ENCODE data around the gene PRKCA. TPM values are rescaled to one million over a fixed set of nuclear protein-coding genes. Genes with fewer than 3 reads are reported as not detected.

The PRKCA gene
- total and polyA plus RNA-seq, 2 donors from 2014 or later = 8.0 to 50.8 TPM

DNA sequence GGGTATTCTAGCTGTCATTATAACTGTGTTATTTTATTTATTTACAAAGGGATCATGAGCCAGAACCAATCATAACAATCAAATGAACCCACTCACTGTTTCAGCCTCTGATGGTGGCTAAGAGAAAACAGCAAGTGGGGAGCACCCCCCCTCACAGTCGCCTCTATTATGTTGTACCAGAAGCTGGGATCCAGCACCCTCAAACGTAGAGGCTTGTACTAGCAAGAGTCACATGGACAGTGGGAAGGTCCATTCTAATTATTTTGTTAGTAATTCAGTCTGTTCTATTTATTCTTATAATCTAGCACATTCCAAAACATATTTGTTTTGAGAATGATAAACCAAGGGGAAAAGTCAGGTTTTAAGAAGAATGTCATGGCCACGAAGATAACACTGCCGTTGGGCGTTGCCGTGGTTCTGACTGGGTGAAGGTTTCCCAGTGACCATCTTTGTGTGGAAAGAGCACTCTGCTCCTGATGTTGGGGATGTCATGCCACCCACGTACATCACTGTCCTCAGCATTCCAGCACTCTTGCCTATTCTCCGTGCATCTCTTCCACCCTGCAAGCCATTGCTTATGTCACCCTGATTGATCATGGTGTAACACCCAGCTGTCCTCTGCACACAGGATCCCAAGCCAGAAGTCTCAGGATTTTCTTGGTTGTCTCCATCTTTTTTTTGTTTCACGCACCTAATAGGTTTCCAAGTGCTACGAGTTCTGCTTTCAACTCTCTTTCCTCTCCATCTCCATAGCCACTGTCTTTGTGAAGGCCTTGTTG lies 205.8 kb downstream of the PRKCA start:
- Histone ChIP-seq H3K27me3 (ENCODE audit: control insufficient read depth, insufficient read depth, low read length) (no peaks in the 10 kb centered on the region), H3K4me3 (ENCODE audit: low read length in 3 of 3) (no peak overlapping the region), H3K9ac (ENCODE audit: low read length in 3 of 3) (no peak overlapping the region), H3K27ac (ENCODE audit: low read depth in 2 of 2, low read length in 2 of 2) (peak overlapping the region; percentile 45 to 63), H3K4me1 (ENCODE audit: control insufficient read depth in 2 of 3, insufficient read depth in 2 of 3, low read depth in 1 of 3, low read length in 3 of 3) (peaks cover 3 to 21% (median 19%) of the 10 kb centered on the region in 3 donors), H3K36me3 (ENCODE audit: control insufficient read depth in 2 of 3, insufficient read depth in 3 of 3, low read length in 3 of 3) (no peaks in the 10 kb centered on the region), H3K9me3 (ENCODE audit: control insufficient read depth in 2 of 3, insufficient read depth in 1 of 3, low read length in 3 of 3) (no peaks in the 10 kb centered on the region)
- TF ChIP-seq, protein P1, sequence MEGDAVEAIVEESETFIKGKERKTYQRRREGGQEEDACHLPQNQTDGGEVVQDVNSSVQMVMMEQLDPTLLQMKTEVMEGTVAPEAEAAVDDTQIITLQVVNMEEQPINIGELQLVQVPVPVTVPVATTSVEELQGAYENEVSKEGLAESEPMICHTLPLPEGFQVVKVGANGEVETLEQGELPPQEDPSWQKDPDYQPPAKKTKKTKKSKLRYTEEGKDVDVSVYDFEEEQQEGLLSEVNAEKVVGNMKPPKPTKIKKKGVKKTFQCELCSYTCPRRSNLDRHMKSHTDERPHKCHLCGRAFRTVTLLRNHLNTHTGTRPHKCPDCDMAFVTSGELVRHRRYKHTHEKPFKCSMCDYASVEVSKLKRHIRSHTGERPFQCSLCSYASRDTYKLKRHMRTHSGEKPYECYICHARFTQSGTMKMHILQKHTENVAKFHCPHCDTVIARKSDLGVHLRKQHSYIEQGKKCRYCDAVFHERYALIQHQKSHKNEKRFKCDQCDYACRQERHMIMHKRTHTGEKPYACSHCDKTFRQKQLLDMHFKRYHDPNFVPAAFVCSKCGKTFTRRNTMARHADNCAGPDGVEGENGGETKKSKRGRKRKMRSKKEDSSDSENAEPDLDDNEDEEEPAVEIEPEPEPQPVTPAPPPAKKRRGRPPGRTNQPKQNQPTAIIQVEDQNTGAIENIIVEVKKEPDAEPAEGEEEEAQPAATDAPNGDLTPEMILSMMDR (IDR thresholded peaks at IDR 0.05; ENCODE audit: borderline replicate concordance, extremely low read depth, insufficient read depth) = no peak
- DNase-seq = no peak
- no peak for FAIRE-seq
- intact Hi-C loops (cut with DNase I) = no loop called here

DNA sequence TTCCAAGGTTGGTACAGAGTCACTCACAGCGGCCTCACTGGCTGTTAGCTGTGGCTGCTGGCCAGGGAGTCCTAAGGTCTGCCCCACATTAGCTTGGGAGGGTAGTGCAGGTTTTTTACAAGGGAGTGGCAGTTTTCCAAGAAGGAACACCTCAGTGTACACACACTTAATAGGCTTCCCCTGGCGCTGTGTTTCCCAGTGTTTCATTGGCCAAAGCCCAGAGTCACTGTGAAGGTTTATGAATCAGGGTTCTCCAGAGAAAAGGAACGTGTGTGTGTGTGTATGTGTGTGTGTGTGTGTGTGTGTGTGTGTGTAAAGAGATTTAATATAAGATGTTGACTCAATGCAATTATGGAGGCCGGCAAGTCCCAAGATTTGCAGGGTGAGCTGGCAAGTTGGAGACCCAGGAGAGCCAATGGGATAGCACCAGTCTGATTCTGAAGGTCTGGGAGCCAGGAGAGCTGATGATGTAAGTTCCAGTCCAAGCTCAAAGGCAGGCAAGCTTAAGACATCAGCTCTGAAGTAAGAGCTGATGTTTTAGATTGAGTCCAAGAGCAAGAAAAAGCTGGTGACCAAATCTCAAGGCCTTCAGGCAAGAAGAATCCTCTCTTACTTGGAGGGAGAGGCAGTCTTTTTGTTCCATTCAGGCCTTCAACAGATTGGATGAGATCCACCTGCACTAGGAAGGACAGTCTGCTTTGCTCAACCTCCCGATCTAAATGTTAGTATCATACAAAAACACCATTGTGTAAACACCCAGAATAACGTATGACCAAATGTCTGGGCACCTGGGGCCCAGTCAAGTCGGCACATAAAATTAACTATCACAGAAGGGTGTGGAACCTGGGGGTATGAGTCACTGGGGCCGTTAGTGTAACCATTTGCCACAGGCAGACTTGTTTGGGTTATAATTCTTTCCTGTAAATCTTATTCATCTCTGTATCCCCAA lies 206.8 kb downstream of the PRKCA start:
- no peaks in the 10 kb centered on the region for H3K27me3 ChIP-seq (ENCODE audit: control insufficient read depth, insufficient read depth, low read length)
- no peak overlapping the region for H3K4me3 ChIP-seq (ENCODE audit: low read length in 3 of 3)
- FAIRE-seq (no peak), DNase-seq (no peak)
- no peak overlapping the region for H3K9ac ChIP-seq (ENCODE audit: low read length in 3 of 3)
- H3K4me1 ChIP-seq (ENCODE audit: control insufficient read depth in 2 of 3, insufficient read depth in 2 of 3, low read depth in 1 of 3, low read length in 3 of 3) = peaks cover 0 to 19% (median 19%) of the 10 kb centered on the region in 3 donors
- intact Hi-C loops (cut with DNase I) = no loop called here
- no peaks in the 10 kb centered on the region for H3K9me3 ChIP-seq (ENCODE audit: control insufficient read depth in 2 of 3, insufficient read depth in 1 of 3, low read length in 3 of 3)
- H3K36me3 ChIP-seq (ENCODE audit: control insufficient read depth in 2 of 3, insufficient read depth in 3 of 3, low read length in 3 of 3) = no peaks in the 10 kb centered on the region
- peak overlapping the region; percentile 45 to 63 for H3K27ac ChIP-seq (ENCODE audit: low read depth in 2 of 2, low read length in 2 of 2)
- TF ChIP-seq, protein P1 (IDR thresholded peaks at IDR 0.05; ENCODE audit: borderline replicate concordance, extremely low read depth, insufficient read depth) = no peak

DNA sequence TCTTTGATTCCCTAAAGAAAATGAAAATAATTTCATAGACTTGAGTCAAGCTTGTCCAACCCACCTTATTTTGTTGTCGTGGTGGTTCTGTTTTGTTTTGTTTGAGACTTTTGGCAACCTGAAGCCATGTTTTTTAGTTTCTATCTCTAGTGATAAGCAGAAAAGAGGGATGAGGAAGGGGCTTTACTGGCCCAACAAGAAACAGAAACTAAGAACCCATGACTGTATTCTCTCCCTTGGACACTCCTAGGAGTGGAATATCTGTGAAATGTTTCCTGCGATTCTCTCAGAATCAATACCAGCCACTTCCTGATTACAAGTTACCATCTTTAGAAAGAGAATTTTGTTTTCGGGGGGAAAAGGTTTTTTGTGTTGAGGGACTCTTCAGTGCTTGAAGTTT lies 207.5 kb downstream of the PRKCA start:
- Histone ChIP-seq H3K4me1 (ENCODE audit: control insufficient read depth in 2 of 3, insufficient read depth in 2 of 3, low read depth in 1 of 3, low read length in 3 of 3) (peaks cover 0 to 19% (median 19%) of the 10 kb centered on the region in 3 donors), H3K36me3 (ENCODE audit: control insufficient read depth in 2 of 3, insufficient read depth in 3 of 3, low read length in 3 of 3) (no peaks in the 10 kb centered on the region), H3K4me3 (ENCODE audit: low read length in 3 of 3) (no peak overlapping the region), H3K9ac (ENCODE audit: low read length in 3 of 3) (no peak overlapping the region), H3K27ac (ENCODE audit: low read depth in 2 of 2, low read length in 2 of 2) (no peak overlapping the region), H3K9me3 (ENCODE audit: control insufficient read depth in 2 of 3, insufficient read depth in 1 of 3, low read length in 3 of 3) (no peaks in the 10 kb centered on the region), H3K27me3 (ENCODE audit: control insufficient read depth, insufficient read depth, low read length) (no peaks in the 10 kb centered on the region)
- FAIRE-seq = no peak
- no peak for DNase-seq
- intact Hi-C loops (cut with DNase I) = no loop called here
- TF ChIP-seq, protein P1 (IDR thresholded peaks at IDR 0.05; ENCODE audit: borderline replicate concordance, extremely low read depth, insufficient read depth) = no peak
